Measurements from ENCODE around the gene SOX15. TPM values are rescaled to one million over a fixed set of nuclear protein-coding genes. Genes with fewer than 3 reads are reported as not detected.

Gene SOX15
- total RNA-seq, 1 donor from 2014 or later = 18.7 TPM

DNA sequence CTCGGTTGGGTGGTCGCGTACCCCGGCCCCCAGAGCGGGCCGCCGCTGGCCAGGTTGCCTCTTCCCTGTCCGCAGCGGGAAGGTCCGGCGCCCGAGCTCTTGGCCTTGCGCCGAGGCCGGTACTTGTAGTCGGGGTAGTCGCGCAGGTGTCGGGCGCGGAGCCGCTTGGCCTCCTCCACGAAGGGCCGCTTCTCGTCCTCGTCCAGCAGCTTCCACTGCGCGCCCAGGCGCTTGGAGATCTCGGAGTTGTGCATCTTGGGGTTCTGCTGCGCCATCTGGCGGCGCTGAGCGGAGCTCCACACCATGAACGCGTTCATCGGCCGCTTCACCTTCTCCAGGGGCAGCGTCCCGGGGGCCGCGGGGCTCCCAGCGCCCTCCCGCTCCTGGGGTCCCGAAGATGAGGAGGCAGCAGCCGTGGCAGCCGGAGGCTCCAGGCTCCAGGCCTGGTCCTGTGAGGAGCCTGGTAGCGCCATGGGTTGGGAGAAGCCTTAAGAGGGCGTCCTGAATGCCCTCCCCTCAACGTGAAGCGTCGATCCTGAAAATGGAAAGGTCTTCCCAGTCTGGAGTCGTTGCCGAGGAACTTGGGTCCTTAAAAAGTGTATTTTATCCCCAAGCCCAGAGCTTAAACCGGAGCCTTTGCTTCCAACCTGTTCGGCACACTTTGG lies 558 bp downstream of the SOX15 start:
- no peak for DNase-seq (ENCODE audit: low read depth)
- TF ChIP-seq, protein P1, sequence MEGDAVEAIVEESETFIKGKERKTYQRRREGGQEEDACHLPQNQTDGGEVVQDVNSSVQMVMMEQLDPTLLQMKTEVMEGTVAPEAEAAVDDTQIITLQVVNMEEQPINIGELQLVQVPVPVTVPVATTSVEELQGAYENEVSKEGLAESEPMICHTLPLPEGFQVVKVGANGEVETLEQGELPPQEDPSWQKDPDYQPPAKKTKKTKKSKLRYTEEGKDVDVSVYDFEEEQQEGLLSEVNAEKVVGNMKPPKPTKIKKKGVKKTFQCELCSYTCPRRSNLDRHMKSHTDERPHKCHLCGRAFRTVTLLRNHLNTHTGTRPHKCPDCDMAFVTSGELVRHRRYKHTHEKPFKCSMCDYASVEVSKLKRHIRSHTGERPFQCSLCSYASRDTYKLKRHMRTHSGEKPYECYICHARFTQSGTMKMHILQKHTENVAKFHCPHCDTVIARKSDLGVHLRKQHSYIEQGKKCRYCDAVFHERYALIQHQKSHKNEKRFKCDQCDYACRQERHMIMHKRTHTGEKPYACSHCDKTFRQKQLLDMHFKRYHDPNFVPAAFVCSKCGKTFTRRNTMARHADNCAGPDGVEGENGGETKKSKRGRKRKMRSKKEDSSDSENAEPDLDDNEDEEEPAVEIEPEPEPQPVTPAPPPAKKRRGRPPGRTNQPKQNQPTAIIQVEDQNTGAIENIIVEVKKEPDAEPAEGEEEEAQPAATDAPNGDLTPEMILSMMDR (conservative IDR thresholded peaks at IDR 0.05; ENCODE audit: low read depth, low read length) = peak; percentile 73
- H3K4me3 ChIP-seq (ENCODE audit: low read depth, low read length) = peak overlapping the region; percentile 21

DNA sequence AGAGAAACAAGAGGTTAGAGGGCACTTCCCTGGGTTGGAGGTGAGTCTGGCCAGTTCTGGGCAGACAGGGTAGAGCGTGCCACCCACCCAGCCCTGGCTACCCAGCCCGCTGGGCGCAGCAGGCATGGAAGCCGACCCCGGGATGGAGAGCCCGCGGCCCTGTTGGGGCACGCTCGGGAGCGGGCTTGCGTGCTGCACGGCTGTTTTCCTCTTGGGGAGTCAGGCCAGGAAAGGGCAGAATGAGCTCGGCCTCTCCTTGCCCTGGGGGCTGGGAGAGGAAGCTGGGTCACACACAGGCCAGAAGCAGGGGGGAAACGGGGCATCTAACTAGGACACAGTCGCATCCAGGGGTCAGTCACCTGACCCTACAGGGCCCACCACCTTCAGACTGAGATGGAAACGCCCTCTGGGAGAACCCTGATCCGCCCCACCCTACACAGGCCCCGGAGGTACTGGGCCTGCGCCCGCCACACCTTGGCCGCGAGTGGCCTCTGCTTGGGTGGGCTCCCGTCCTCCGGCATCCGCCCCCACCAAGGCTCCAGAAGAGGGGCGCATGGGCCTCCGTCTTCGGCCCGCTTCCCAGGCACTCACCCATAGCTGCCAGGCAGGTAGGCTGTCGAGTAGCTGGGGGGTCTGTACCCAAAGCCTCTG lies 1.2 kb downstream of the SOX15 start:
- peak overlapping the region; percentile 21 for H3K4me3 ChIP-seq (ENCODE audit: low read depth, low read length)
- TF ChIP-seq, protein P1 (conservative IDR thresholded peaks at IDR 0.05; ENCODE audit: low read depth, low read length) = no peak
- no peak for DNase-seq (ENCODE audit: low read depth)

DNA sequence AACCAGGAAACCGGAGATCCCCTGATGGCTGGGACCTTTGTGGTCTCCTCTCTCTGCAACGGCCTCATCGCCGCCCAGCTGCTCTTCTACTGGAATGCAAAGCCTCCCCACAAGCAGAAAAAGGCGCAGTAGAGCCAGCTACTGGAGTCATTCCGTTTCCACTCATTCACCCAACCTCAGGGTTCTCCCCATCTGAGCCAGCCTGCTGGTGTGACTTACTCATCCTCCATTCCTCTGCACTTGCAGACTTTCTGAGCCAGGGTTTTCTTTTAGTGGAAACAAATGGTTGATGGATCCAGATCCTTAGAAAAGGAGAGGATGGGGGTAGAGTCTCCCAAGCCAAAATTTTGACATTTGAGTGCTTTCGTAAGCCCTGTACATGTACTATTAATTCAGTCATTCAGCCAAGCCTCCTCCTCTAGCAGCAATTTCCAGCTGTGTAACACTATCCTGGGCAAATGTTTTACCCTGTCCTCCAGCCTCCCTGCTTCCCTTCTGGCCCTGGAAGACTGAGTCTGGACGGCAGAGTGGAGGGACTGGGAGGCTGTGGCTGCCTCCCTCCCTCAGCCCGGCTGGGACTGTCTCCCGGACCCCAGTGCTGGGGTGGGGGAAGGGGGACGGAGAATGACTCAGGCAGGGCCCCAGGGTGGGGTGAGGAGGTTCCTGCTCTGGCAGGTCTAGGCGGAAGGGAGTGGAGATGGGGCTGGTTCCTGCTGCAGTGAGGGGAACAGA lies 2.3 kb downstream of the SOX15 start:
- no peak overlapping the region for H3K4me3 ChIP-seq (ENCODE audit: low read depth, low read length)
- TF ChIP-seq, protein P1 (conservative IDR thresholded peaks at IDR 0.05; ENCODE audit: low read depth, low read length) = no peak
- DNase-seq (ENCODE audit: low read depth) = no peak

DNA sequence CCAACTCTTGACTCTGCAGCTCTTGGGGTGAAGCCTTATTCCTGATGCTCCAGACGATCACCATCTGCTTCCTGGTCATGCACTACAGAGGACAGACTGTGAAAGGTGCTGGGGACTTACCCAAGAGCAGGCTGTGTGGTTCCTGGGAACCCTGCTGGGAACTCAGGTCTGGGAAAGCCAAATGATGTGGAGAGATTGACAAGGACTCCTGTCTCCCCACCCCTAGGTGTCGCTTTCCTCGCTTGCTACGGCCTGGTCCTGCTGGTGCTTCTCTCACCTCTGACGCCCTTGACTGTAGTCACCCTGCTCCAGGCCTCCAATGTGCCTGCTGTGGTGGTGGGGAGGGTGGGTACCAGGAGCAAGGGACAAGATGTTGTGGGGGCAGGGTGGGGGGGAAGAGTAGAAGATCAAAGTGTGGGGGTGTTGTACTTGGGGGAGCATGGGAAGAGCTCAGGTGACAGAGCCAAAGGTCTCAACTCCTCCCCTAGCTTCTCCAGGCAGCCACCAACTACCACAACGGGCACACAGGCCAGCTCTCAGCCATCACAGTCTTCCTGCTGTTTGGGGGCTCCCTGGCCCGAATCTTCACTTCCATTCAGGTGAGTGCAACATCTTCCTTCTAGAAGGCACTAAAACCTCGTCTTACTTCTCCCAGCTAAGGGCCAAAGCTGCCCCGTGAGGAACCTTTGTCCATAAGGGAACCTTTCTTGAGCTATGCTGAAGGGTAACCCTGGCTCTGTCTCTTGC lies 3.0 kb downstream of the SOX15 start:
- TF ChIP-seq, protein P1 (conservative IDR thresholded peaks at IDR 0.05; ENCODE audit: low read depth, low read length) = peak; percentile 44
- DNase-seq (ENCODE audit: low read depth) = no peak
- H3K4me3 ChIP-seq (ENCODE audit: low read depth, low read length) = no peak overlapping the region

DNA sequence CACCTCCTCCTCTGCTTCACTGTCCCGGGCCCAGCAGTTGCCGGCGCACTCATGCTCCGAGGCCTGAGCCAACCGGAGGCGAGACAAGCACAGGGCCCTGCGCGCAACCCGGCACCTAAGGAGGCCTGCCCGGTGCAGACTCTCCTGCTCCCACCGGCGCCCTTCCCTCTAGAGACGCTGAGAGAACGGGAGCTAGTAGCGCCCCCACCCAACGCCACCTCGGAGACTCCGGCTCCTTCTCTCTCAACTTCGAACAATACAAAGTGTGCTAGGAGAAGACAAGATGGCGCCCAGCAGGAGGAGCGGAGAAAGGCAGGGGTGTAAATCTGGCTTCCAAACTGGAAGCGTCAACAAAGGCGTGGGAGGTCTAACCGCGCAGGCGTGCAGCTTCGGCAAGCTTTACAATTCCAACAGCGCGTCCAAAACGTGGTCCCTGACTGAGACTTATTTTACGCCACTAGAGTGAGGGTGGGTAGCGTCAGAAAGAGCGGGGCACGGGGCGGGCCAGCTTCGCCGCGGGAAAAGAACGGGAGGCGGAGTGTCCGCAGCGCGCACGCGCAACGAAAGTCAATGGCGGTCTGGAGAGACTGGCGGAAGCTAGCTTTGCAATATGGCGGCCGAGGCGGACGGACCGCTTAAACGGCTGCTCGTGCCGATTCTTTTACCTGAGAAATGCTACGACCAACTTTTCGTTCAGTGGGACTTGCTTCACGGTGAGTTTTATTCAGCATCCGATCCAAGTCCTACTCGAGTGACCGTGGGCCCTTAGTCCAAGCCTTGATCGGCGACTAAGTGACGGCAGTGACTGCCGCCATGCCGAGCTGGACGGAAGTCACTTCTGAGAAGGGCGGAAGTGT lies 6.4 kb downstream of the SOX15 start, which contains the start of gene MPDU1:
MPDU1 (plus strand) TSS at position 600 of the 857 bp plus-strand sequence; CDS start at position 611, 11 bp downstream.
- DNase-seq (ENCODE audit: low read depth) = peak; percentile 74
- H3K4me3 ChIP-seq (ENCODE audit: low read depth, low read length) = peak within 1 kb of the TSS; percentile 63
- TF ChIP-seq, protein P1 (conservative IDR thresholded peaks at IDR 0.05; ENCODE audit: low read depth, low read length) = peak; percentile 3

Data from epithelial cell of proximal tubule (primary cell).